HG03060 (cell line): ENCODE data around the gene PTN.
"Not testable (repeated sequence)": the region's sequence is repeated elsewhere in the genome, so short reads cannot be mapped to it uniquely, and the experiment has no call there.

Experiments used
- ATAC-seq: cut with Tn5 transposase; IDR thresholded peaks from one replicate; pipeline ENCODE4 v1.9.1; 2021; ENCODE audit warnings: low read depth, moderate number of reproducible peaks; ENCODE audit not compliant: unreplicated experiment

Gene PTN

DNA sequence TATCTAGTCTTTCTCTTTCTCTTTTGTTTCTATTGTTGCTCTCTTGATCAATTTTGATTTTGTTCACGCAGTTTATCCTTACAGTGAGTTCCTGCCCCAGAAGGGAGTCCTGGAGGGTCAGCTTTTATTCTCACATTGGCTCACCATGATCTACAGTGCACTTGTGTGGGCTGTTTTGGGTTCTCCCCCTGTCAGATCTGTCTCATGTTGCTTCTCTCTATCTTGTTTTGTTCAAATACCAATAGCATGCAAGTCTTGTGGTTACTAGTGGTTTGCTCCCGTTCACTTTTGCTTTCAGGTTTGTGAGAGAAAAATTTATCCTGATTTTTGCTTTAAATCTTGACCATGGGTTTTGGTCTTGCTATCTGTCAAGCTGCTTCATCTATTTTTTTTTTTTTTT, 74.3 kb downstream of the PTN start:
- no peak for ATAC-seq

DNA sequence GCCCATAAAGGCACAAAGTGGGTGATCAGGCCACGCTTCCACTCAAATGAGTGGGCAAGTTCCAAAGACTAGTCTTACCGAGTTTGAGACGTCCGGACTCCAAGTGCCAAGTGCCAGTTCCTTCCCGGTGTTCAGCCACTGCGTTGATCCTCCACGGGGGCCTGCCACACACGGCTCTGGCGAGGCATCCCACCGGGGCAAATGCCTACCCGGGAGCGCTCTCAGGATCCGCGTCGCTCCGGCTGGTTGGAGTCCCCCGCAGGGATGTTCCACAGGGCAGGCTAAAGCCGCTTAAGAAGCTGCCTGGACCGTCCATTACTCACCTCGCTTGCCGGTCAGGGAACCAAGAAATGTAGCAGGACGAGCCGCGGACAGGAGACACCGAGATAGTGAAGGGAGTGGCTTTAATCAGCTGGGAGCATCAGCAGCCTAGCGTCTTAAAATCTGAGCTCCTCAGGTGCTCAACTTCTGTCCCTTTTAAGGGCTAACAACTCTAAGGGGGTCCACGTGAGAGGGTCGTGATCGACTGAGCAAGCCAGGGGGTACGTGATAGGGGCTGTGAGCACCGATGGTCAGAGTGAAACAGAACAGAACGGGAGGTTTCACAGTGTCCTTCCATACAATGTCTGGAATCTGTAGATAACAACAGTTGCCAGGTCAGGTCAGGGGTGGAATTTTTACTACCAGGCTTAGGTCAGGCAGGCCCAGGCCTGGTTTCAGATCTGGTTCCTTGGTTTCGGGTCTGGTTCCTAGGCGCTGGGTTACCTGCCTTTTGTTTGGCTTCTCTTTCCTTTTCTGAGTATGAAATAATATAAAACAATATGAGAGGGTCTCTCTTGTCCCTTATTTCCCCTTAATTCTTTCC, 75.3 kb downstream of the PTN start:
- ATAC-seq: not testable (repeated sequence)

DNA sequence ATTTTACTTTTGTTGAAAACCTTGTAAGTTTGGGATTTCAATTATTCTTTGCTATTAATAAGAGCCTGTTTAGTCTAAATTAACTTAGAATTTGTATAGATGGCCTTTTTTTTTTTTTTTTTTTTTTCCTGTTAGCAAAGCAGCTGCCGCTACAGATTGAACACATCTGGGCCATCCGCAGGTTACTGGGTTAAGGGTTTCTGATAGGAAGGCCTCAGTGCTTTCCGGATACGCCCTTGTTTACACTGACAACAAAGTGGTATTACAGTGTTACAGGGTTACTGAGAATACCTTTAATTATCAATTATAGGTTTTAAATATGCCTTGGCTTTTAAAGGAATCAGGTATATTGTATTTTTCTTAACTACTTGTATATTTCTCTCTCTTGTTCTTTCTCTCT, 76.8 kb downstream of the PTN start:
- no peak for ATAC-seq

DNA sequence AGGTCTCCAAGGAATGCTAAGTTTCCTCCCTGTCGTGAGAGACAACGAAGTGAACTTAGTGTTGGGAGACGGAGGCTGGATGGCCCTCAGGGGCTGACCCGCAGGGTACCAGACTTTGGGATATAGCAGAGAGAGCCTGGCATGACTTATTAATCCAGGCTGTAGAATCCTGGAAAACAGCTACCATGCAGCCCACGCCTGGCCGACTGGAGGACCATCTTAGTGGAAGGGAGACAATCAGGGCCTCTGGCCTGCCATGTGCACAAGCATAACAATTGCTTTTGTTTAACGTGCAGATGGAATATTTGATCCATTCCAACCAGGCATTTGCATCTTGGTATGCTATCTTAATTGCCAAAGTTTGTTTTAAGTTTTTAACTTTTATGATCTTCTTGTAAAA, 78.1 kb downstream of the PTN start:
- ATAC-seq: not testable (repeated sequence)

DNA sequence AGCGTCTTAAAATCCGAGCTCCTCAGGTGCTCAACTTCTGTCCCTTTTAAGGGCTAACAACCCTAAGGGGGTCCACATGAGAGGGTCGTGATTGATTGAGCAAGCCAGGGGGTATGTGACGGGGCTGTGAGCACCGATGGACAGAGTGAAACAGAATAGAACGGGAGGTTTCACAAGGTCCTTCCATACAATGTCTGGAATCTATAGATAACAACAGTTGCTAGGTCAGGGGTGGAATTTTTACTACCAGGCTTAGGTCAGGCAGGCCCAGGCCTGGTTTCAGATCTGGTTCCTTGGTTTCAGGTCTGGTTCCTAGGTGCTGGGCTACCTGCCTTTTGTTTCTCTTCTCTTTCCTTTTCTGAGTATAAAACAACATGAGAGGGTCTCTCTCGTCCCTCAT, 80.9 kb downstream of the PTN start:
- no peak for ATAC-seq

DNA sequence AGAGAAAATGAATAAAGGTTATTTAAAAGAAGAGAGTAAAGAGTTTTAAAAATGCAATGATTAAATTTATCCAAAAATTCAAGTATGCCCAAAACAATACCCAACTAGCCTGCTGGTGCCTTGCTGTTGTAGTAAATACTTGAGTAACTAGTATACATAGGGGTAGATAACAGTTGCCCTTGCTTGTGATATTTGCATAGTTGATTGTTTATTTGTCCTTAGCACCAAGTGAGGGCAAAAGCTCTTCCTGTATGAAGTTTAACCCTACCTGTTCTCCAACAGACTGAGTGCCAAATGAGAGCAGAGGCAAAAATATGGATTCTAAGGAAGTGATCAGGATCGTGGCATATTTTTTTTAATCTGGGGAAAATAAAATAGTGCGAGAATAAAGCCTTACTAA, 85.0 kb downstream of the PTN start:
- no peak for ATAC-seq

DNA sequence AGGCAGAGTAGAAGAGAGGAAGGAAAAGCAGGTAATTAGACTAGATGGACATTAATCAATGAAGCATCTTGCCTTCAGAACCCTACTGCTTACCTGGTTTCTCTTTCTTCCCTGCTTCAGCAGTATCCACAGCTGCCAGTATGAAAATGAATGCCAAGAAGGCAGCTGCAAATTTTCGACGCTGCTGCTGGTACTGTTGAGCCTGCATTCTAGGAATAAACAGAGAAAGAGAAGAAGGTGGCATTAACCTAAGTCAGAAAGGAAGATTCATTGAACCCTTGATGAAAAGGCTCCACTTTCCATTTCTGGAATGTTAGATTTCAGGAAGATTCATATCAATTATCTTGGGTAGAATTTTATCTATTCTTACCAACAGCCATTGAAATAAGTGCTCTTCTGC, 88.8 kb downstream of the PTN start:
- no peak for ATAC-seq

DNA sequence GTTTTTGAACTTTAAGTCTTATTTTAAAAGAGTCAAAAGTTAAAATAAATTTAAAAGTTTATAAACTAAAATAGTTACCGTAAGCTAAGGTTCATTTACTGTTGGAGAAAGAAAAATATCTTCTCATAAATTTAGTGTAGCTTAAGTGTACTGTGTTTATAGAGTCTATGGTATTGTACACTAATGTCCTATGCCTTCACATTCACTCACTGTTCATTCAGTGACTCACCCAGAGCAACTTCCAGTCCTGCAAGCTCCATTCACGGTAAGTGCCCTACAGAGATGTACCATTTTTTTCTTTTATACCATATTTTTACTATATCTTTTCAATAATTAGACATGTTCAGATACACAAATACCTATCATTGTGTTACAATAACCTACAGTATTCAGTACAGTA, 97.6 kb downstream of the PTN start:
- ATAC-seq: no peak

DNA sequence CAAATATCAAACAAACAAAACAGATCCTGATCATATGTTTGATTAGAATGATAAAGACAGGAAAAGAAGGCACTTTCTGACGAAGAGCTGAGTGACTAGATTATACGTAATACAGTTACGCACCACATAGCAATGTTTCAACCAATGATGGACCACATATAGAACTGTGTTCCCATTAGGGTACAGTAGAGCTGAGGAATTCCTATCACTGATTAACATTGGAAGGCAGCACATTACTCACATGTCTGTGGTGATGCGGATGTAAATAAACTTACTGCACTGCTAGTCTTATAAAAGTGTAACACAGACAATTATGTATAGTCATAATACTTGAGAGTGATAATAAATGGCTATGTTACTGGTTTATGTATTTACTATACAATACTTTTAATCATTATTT, 98.3 kb downstream of the PTN start:
- no peak for ATAC-seq

DNA sequence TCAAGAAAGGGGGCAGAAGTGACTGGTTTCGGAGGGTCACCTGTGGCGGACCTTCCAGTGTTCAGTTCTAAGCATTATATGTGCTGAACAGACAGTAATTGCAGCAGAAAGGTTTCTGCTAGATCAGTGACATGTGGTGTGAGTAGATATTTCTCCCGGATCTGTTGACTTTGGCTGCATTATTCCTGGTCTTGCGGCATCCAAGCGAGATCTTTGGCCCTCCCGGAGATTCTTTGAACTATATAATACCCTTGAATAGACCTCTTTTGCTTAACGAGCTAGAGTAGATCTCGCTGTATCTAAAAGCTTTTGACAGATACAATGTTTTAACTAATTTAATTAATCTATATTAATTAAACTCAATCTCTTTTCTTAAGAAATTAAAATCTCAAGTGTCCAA, 99.8 kb downstream of the PTN start:
- no peak for ATAC-seq

DNA sequence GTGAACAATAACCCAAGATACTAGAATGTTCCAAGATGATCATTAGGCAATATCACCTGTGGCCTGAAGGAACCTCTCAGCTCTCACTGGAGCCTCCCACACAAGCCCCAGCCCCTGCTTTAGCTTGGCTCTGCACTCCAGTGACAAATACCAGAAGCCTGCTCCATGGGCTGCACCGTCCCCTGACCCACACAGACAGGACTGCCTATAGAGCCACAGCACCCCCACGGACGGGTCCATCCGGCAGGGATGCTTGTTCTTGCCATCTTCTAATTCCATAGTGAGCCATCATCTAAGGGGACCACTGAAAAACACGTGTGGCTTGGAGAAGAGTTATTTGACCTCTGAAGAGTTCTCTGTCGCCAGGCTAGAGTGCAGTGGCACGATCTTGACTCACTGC, 100.9 kb downstream of the PTN start:
- ATAC-seq: no peak

DNA sequence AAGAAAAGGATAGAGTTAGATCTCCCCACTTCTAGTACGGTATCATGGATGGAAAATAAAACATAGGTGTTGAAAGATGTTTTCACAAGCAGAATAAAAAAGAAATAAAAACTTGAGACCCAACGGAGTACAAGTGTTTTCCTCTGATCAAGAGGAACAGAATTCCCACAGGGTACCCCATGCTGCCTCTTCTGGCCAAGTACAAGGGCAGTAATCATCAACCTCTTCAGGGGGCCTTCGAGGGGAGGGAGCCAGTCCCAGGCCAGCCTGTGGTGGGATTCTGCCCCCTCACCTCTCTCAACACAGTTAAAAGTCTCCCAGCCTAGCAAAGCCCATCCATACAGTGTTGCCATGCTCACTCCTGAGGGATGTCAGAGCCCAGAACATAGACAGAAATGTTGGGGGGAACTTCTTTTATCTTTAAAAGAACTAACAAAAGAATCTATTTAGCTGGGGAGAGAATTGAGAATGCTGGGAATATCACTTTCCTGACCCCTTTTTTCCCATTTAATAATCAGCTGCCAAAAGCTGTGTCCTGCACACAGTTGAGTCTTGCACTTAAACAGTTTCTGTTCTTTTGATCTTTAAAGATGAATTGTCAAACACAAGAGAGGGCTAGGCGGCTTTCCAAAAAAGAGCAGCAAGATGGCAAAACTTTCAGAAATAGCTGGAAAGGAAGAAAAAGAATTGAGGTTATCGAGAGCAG, 101.7 kb downstream of the PTN start:
- ATAC-seq: no peak

DNA sequence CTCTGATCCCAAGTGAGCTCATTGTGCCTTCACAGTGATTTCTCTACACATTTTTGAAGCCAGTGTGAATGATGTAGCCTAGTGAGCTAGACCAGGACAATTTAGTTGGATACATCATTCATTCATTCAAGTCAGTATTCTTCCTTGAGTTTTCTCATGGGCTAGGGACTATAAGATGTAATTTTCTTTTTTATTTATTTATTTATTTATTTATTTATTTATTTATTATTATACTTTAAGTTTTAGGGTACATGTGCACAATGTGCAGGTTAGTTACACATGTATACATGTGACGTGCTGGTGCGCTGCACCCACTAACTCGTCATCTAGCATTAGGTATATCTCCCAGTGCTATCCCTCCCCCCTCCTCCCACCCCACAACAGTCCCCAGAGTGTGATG, 104.3 kb downstream of the PTN start:
- ATAC-seq: not testable (repeated sequence)

DNA sequence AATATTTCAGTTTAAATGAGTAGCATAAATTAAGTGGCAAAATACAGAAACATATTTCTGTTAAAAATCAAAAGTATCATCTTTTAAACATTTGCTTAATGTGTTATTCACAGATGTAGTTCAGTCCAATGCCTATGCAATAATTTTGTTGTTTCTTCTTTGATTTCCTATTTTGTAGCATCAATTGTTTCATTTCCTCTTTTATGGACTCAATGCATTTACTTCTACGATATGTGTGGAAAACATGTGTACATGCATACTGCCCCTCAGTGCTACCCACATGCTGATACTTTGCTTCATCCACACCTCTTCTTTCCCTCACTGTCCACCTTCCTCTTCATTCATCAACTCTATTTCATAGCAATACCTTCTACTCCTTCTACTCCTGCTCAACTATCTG, 108.1 kb downstream of the PTN start:
- ATAC-seq: no peak

DNA sequence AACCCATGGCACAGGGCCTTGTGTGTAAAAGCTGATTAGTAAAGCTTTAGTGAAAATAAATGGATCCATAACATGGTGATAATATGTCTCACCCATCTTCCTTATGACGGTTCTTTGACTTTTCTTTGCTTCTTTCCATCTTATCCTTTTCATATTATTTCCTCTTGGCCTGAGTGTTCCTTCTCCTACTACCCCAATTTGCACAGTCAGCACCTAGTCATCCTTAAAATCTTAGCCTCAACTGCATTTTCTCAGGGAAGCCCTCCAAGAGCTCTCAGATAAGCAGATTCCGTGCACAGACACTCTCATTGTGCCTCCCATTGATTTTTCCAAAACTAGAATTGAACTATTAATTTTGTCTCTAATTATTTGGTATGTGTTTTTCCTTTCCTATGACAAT, 112.4 kb downstream of the PTN start:
- ATAC-seq: no peak

DNA sequence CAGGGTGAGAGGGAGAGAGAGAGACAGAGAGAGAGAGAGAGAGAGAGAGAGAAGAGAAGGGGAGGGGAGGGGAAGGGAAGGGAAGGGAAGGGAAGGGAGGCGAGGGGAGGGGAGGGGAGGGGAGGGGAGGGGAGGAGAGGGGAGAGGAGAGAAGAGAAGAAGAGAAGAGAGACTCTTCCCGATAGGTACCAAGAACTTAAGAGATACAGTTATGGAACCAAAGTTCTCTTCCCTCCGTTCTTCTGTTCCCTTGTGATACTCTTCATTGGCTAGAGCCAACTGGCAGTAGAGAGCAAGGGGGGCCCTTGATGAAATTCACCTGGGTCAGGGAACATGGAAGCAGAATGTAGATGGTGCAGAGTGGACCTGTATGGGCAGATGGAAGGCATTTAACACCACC, 122.1 kb downstream of the PTN start:
- ATAC-seq: no peak

DNA sequence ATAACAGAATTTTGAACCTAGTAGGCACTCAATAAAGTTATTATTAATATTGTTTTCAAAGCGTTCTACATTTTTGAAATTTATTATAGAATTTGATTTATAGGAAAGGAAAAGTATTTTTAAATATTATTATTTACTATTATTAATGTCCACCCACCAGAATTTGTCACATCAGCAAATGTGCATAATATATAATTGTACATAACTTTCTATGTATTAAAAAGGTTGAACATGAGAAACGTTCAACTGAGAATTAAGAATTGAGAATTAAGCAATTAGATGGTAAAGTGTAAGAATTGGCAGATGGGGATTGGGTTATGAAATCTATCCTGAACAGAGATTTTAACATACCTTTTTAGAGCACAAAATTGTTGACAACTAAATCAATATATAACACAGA, 129.8 kb downstream of the PTN start:
- ATAC-seq: no peak

DNA sequence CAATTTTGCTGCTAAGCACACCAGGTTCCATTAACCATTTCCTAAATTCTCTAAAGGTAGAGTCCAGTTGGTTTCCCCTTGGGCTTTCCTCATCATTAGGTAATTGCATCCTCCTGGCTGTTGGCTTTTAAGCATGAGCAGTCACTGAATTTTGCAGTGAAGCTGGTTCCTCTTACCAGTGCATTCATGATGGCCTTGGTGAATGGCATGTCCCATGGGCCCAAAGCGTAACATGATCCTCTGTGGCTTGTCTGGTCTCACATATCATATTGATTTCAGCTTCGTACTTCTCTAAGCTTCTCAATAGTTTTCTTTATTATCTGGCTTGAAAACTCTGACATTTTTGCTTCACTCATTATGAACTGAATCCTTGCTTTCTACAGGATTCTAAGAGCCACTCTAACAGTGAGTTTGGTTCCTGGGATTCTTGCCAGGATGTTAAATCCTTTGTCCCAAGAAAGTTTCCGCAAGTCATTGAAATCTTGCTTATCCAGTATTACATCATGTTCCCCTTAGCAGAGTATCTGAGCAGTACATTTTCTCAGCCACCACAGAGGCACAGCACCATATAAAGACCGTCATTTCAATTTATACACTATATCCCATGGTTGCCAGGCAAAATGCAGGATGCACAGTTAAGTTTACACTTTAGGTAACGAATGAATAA, 134.2 kb downstream of the PTN start:
- no peak for ATAC-seq

DNA sequence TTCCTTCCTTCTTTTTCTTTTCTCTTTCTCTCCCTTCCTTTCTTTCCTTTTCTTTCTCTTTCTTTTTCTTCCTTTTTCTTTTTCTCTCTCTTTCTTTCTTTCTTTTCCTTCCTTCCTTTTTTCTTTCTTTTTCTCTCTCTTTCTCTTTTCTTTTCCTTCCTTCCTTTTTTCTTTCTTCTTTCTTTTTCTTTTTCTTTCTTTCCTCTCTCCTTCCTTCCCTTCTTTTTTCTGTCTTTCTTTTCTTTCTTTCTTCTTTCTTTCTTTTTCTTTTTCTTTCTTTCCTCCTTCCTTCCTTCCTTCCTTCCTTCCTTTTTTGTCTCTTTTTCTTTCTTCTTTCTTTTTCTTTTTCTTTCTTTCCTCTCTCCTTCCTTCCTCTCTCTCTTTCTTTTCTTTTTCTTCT, 136.8 kb downstream of the PTN start:
- no peak for ATAC-seq

DNA sequence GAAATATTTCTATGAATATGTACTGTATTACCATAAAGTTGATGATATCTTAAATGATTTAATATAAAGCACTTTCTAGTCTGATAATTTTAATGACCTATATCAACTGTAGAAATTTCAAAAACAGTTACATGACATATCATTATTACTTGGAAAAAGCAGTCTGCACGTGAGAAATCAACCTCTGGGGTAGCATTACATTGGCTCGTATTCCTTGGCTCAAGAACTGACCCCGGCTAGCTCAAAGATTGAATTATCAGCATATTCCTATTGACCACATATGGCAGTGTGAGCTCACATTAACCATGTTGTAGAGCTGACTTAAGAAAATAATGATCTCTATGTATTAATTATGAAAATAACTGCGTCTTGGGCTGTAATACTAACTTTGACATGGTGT, 139.3 kb downstream of the PTN start:
- ATAC-seq: no peak

DNA sequence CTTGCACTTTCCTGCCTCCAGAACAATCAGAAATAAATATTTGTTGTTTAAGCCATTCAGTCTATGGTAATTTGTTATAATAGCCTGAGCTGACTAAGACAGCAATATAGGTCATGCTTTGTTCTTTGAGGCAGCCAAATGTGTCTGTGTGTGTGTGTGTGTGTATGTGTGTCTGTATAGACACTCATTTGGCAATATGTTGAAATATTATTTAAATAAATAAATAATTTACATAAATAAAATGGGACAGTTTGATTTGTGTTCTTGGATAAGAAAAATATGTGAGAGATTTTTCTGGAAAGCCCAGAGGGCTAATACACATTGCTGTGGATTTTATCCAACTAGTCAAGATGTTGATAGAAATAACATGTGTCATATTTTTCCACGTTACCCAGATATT, 140.2 kb downstream of the PTN start:
- ATAC-seq: no peak

DNA sequence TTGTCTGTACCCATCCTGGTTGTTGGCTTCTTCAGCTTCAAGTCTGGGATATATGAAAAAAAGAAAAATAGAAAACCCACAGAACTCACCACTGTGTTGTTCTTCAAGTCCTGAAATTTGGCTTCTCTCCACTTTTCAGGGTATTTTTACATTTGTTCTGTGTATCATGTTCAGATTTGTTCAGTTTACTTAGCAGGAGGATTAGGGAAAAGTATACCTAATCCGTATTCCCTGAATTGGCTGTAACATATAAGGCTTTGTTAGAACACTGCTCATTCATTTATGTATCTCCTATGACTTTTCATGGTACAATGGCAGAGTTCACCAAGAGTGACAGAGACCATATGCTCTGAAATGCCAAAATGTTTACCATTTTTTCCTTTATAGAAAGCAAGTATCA, 146.9 kb downstream of the PTN start:
- no peak for ATAC-seq
